ENCODE measurements around the gene TOP2A.
A peak's percentile ranks its signal among the peaks of the same experiment; 100 is the strongest.

Gene TOP2A

GRCh38 chr17:40417609-40418427, at the start of gene TOP2A:
Gene TOP2A, minus strand, starts transcription at chr17:40417896. Its CDS starts 105 bp downstream, at chr17:40417791.
- peak; percentile 99 for DNase-seq

GRCh38 chr17:40467281-40467867, 49.7 kb upstream of the TOP2A start:
- no peak for DNase-seq

GRCh38 chr17:40466298-40466971, 48.7 kb upstream of the TOP2A start:
- DNase-seq: no peak

- no peak for DNase-seq
These were observed 46.7 kb upstream of the TOP2A start for GRCh38 chr17:40464392-40464855.

GRCh38 chr17:40463122-40463550, 45.4 kb upstream of the TOP2A start:
- no peak for DNase-seq

- no peak for DNase-seq
These were observed 44.8 kb upstream of the TOP2A start for GRCh38 chr17:40462343-40463121.

- no peak for DNase-seq
These were observed 44.1 kb upstream of the TOP2A start for GRCh38 chr17:40461732-40462342.

- DNase-seq: no peak
These were observed 43.5 kb upstream of the TOP2A start for GRCh38 chr17:40460968-40461731.

GRCh38 chr17:40460604-40460967, 42.9 kb upstream of the TOP2A start:
- no peak for DNase-seq

- no peak for DNase-seq
These were observed 42.2 kb upstream of the TOP2A start for GRCh38 chr17:40459636-40460603.

GRCh38 chr17:40458851-40459482, 41.3 kb upstream of the TOP2A start:
- no peak for DNase-seq

- no peak for DNase-seq
These were observed 40.5 kb upstream of the TOP2A start for GRCh38 chr17:40457964-40458791.

GRCh38 chr17:40457369-40457768, 39.7 kb upstream of the TOP2A start:
- DNase-seq: no peak

- no peak for DNase-seq
These were observed 38.8 kb upstream of the TOP2A start for GRCh38 chr17:40456396-40456951.

GRCh38 chr17:40454613-40454995, 36.9 kb upstream of the TOP2A start:
- no peak for DNase-seq

GRCh38 chr17:40453881-40454612, 36.4 kb upstream of the TOP2A start:
- no peak for DNase-seq

GRCh38 chr17:40452921-40453378, 35.3 kb upstream of the TOP2A start:
- no peak for DNase-seq

- DNase-seq: no peak
These were observed 34.6 kb upstream of the TOP2A start for GRCh38 chr17:40452216-40452787.
